CD4-positive, alpha-beta T cell treated with Interleukin-6 for 4 hours (primary cell): ENCODE measurements around the gene AVP.
"Not testable (repeated sequence)": the region's sequence is repeated elsewhere in the genome, so short reads cannot be mapped to it uniquely, and the experiment has no call there.

Experiments
- DNase-seq: peaks from one replicate; pipeline ENCODE4 v3.0.0-alpha.2; 2020; ENCODE audit warnings: mixed read lengths

The AVP gene

GRCh38 chr20:3084283-3084985 is at the start of gene AVP:
Gene AVP, minus strand, starts transcription at chr20:3084724. Its CDS starts 50 bp downstream, at chr20:3084674.
- DNase-seq = no peak

GRCh38 chr20:3134151-3134550 is 49.6 kb upstream of the AVP start:
- no peak for DNase-seq

- DNase-seq = no peak
Observed at GRCh38 chr20:3133155-3133554, 48.6 kb upstream of the AVP start.

GRCh38 chr20:3130051-3130600 is 45.6 kb upstream of the AVP start:
- DNase-seq = no peak

- DNase-seq = no peak
Observed at GRCh38 chr20:3129094-3129493, 44.6 kb upstream of the AVP start.

GRCh38 chr20:3128275-3128984 is 43.9 kb upstream of the AVP start:
- DNase-seq = no peak

- DNase-seq = no peak
Observed at GRCh38 chr20:3126527-3126859, 42.0 kb upstream of the AVP start.

- not testable (repeated sequence) for DNase-seq
Observed at GRCh38 chr20:3125776-3126526, 41.4 kb upstream of the AVP start.

- DNase-seq = not testable (repeated sequence)
Observed at GRCh38 chr20:3124773-3125560, 40.4 kb upstream of the AVP start.

- DNase-seq = not testable (repeated sequence)
Observed at GRCh38 chr20:3124163-3124562, 39.6 kb upstream of the AVP start.

- no peak for DNase-seq
Observed at GRCh38 chr20:3123542-3123941, 39.0 kb upstream of the AVP start.

- no peak for DNase-seq
Observed at GRCh38 chr20:3121955-3122610, 37.6 kb upstream of the AVP start.

- peak; percentile 63 for DNase-seq
Observed at GRCh38 chr20:3121271-3121911, 36.9 kb upstream of the AVP start.

- no peak for DNase-seq
Observed at GRCh38 chr20:3119044-3119443, 34.5 kb upstream of the AVP start.

GRCh38 chr20:3117839-3118379 is 33.4 kb upstream of the AVP start:
- DNase-seq = peak; percentile 74

- no peak for DNase-seq
Observed at GRCh38 chr20:3116341-3116740, 31.8 kb upstream of the AVP start.

- DNase-seq = peak; percentile 41
Observed at GRCh38 chr20:3115190-3116107, 30.9 kb upstream of the AVP start.

GRCh38 chr20:3111995-3112394 is 27.5 kb upstream of the AVP start:
- no peak for DNase-seq

GRCh38 chr20:3111507-3111906 is 27.0 kb upstream of the AVP start:
- DNase-seq = no peak
